Esophagus muscularis mucosa (tissue), 4 donors: ENCODE measurements around the gene ATF3. TPM values are rescaled to one million over a fixed set of nuclear protein-coding genes. Genes with fewer than 3 reads are reported as not detected.

Source experiments
- DNase-seq: peaks from one replicate; pipeline ENCODE4 v3.0.0-alpha.2; 2017; ENCODE audit errors: extremely low spot score
- H3K27ac ChIP-seq, 4 donors: fragments of 200-600 bp; sonication (generic); replicated peaks in 1 of 4; 1 replicate in 3 of 4; 2 replicates in 1 of 4; pipeline ENCODE4 v1.5.1; 2016 to 2019; ENCODE audit warnings: mild to moderate bottlenecking in 1 of 4
- H3K27me3 ChIP-seq, 4 donors: fragments of 200-600 bp; sonication (generic); one replicate each; pipeline versions ENCODE4 v1.5.1 to v1.6.0; 2016 to 2019
- H3K36me3 ChIP-seq, 4 donors: fragments of 200-600 bp; sonication (generic); one replicate each; pipeline ENCODE4 v1.5.1; 2016 to 2019
- H3K4me1 ChIP-seq, 4 donors: fragments of 200-600 bp; sonication (generic); one replicate each; pipeline ENCODE4 v1.5.1; 2016 to 2019
- H3K4me3 ChIP-seq, 4 donors: fragments of 200-600 bp; sonication (generic); 1 replicate in 2 of 4; 2 replicates in 2 of 4; pipeline ENCODE4 v1.5.1; 2016 to 2019; ENCODE audit warnings: mild to moderate bottlenecking in 4 of 4, moderate library complexity in 1 of 4
- H3K9me3 ChIP-seq, 4 donors: fragments of 200-600 bp; sonication (generic); 1 replicate in 3 of 4; 2 replicates in 1 of 4; pipeline ENCODE4 v1.5.1; 2016 to 2019
- EP300 ChIP-seq: sonication (generic); formaldehyde crosslinking; IDR thresholded peaks from one replicate; pipeline ENCODE4 v1.6.1; 2017; ENCODE audit warnings: antibody characterized with exemption
- POLR2A ChIP-seq: fragments of 450-650 bp; IDR thresholded peaks from one replicate; pipeline ENCODE4 v1.6.1; 2017; ENCODE audit warnings: antibody characterized with exemption, moderate library complexity, mild to moderate bottlenecking, low read depth
- POLR2AphosphoS5 ChIP-seq, 2 donors: sonication (generic); formaldehyde crosslinking; IDR thresholded peaks; one replicate each; pipeline ENCODE4 v1.6.1; 2017; ENCODE audit warnings: antibody characterized with exemption in 2 of 2
- WGBS: methylation state at CpG from one replicate; pipeline ENCODE4 v1.1.5; 2018; 5-methylcytosine and 5-hydroxymethylcytosine counted together
- intact Hi-C: fragments of 100-400 bp; cut with DNase I; formaldehyde crosslinking; loops from one replicate; pipeline ENCODE4 v1.15.1; 2023
- total RNA-seq, 4 donors: library from RNA; depleted of rRNA; stranded (reverse); fragments of >200 nt; gene quantifications; one replicate each; pipeline versions ENCODE4 v1.1.0 to v1.2.1, GENCODE V29; 2016
- TF ChIP-seq, protein P1 (sequence below), 3 experiments: fragments of 200-600 bp in 2 of 3; fragments of 450-650 bp in 1 of 3; sonication (generic) in 2 of 3; IDR thresholded peaks; one replicate each; pipeline ENCODE4 v1.5.1; 2017 to 2019; ENCODE audit warnings: antibody characterized with exemption in 3 of 3, mild to moderate bottlenecking in 2 of 3, moderate library complexity in 1 of 3

The ATF3 gene
- total RNA-seq, 4 donors from 2014 or later: 2.9 to 29.7 (median 3.7) TPM

DNA sequence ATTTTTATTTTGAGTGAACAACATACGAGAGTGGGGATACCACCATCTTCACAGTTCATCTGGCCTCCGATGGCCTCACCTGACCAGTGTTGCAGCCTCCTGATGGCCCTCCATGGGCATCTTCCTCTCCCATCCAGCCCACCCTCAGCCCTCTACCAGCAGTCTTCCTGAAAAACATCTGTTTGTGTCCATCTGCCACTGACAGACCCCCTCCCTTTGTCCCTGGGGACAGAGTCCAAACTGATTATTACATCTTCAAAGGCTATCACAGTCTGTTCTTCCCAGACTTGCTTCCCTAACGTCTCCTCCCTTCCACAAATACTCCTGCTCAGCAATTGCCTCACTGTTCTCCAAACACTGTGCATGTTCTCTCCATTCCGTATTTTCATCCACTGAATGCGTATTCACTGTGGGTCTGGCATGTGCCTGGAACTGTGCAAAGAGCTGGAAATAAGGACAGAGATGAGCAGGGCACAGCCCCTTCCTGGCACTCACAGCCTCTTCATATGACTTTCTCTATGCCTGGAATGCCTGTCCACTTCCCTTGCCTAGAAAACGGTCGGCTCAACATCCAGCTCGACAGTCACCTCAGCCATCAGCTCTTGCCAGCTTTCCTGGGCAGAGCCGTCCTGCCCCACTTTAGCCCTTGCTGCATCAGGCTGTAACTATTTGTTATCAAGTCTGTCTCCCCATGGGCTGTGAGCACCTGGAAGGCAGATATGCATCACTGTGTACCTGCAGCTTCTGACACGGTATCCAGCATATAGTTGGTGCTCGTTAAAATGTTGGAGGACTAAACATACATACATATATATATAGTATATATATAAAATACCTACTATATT is 8.3 kb upstream of the ATF3 start:
- TF ChIP-seq POLR2AphosphoS5 (IDR thresholded peaks at IDR 0.05): no peak
- no peak for TF ChIP-seq EP300
- TF ChIP-seq, protein P1, sequence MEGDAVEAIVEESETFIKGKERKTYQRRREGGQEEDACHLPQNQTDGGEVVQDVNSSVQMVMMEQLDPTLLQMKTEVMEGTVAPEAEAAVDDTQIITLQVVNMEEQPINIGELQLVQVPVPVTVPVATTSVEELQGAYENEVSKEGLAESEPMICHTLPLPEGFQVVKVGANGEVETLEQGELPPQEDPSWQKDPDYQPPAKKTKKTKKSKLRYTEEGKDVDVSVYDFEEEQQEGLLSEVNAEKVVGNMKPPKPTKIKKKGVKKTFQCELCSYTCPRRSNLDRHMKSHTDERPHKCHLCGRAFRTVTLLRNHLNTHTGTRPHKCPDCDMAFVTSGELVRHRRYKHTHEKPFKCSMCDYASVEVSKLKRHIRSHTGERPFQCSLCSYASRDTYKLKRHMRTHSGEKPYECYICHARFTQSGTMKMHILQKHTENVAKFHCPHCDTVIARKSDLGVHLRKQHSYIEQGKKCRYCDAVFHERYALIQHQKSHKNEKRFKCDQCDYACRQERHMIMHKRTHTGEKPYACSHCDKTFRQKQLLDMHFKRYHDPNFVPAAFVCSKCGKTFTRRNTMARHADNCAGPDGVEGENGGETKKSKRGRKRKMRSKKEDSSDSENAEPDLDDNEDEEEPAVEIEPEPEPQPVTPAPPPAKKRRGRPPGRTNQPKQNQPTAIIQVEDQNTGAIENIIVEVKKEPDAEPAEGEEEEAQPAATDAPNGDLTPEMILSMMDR (IDR thresholded peaks at IDR 0.05): no peak
- no peak for TF ChIP-seq POLR2A
- H3K4me1 ChIP-seq: peaks cover under 1 to 11% (median 9%) of the 10 kb centered on the region in 4 donors
- H3K9me3 ChIP-seq: no peaks in the 10 kb centered on the region
- no peaks in the 10 kb centered on the region for H3K36me3 ChIP-seq
- no peak overlapping the region for H3K27ac ChIP-seq
- WGBS: 86% methylated on average over 11 of the region's 11 CpGs
- intact Hi-C loops: no loop called here
- no peak for DNase-seq
- H3K27me3 ChIP-seq: peaks cover 0 to 12% (median 0%) of the 10 kb centered on the region in 4 donors
- no peak overlapping the region for H3K4me3 ChIP-seq

DNA sequence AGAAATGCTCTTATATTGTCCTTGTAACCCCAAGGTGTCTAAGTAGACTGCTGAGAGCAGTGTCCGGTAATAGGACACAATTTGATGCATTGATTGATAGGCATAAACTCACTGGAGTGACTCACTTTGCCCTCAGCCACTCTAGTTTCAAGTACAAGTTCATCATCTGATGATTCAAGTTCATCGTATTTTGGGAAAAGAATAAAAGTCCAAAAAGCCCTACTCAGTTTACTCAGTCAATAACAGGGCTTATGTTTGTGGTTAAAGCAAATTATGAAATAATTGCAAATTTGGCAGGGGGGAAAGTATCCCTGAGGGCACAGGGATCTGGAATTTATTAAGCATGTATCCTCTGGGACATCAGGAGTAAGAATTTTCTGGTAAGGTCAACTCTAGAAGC is 7.6 kb upstream of the ATF3 start:
- Histone ChIP-seq H3K9me3 (no peaks in the 10 kb centered on the region), H3K4me1 (peaks cover 8 to 16% (median 13%) of the 10 kb centered on the region in 4 donors), H3K36me3 (no peaks in the 10 kb centered on the region), H3K27me3 (peaks cover 0 to 18% (median 1%) of the 10 kb centered on the region in 4 donors), H3K27ac (no peak overlapping the region), H3K4me3 (no peak overlapping the region)
- WGBS: 64% methylated on average over 2 of the region's 2 CpGs
- intact Hi-C loops: no loop called here
- no peak for TF ChIP-seq POLR2AphosphoS5 (IDR thresholded peaks at IDR 0.05)
- TF ChIP-seq, protein P1 (IDR thresholded peaks at IDR 0.05): no peak
- TF ChIP-seq EP300: no peak
- no peak for TF ChIP-seq POLR2A
- no peak for DNase-seq

DNA sequence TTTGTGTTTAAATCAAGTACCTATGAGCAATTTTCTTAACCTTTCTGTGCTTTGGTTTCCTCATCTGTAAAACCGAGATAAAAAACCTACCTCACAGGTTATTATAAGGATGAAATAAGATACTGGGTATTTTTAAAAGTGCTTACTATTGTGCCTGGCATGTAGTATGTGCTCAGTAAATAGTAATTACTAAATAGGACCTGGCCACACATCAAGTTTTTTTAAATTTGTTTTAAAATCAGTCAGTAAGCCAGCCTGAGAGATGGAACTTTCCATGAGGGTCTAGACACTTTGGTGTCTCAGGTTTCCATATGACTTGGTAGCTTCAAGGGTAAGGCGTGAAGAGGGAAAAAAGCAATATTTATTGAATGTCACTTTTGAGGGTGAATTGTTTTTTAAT is 7.0 kb upstream of the ATF3 start:
- H3K27me3 ChIP-seq: peaks cover 0 to 24% (median 7%) of the 10 kb centered on the region in 4 donors
- intact Hi-C loops: no loop called here
- 91% methylated on average over 2 of the region's 2 CpGs for WGBS

DNA sequence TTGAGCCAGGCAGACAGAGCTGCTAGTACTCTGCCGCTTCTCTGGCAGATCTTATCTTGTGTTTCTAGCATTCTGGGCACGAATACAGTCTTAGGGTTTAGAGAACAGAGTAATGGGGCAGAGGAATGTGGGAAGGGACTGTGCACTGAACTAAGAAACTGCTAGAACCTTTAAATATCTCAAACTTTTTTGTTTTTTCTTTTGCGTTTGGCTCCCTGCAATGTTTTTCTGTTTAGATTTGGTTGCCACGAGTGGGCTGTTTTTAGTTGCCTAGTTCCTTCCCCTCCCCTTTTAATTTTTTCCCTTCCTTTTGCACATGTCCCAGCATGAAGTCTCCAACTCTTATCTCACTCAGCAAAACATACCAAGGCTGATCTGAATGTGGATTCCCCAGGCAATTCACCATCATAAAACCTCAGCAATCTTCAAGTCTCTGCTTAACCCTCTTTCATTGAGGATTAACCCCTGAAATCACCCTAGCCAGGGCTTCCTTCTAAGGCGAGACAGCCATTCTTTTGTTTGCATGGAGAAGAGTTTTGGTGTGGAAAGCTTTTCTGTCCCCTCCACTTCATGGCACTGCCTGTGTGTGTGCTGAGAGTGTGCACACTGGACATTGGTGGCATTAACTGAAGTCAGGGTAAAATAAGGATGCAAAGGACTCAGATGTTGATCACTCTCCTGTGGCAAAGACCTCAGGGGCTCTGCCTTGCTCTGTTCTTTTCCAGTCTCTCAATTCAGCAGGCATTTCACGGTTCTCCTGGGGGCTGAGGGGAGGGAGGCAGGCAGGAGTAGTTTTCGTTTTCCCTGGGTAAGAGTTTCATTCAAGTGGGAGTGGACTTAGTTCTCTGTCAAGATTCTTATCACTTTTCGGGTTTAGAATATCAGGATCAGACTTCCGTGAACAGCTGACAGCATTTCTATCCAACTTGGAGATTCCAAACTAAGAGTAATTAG is 2.8 kb upstream of the ATF3 start:
- Histone ChIP-seq H3K4me3 (peak overlapping the region in 2 of 4 donors; percentile 80 to 86), H3K4me1 (peaks cover 36 to 45% (median 39%) of the 10 kb centered on the region in 4 donors), H3K27ac (peak overlapping the region in 1 of 4 donors; percentile 13), H3K27me3 (peaks cover 0 to 38% (median 20%) of the 10 kb centered on the region in 4 donors), H3K36me3 (no peaks in the 10 kb centered on the region), H3K9me3 (no peaks in the 10 kb centered on the region)
- intact Hi-C loops: loop anchor here (5.0 kb wide), 2 partner anchors 38 to 128 kb away; no protein-coding TSS in a partner anchor
- TF ChIP-seq EP300 (no peak), POLR2AphosphoS5 (IDR thresholded peaks at IDR 0.05) (no peak), POLR2A (no peak)
- TF ChIP-seq, protein P1 (IDR thresholded peaks at IDR 0.05): no peak
- no peak for DNase-seq
- 23% methylated on average over 9 of the region's 9 CpGs for WGBS

More for the DNA sequence above, 7.0 kb upstream of the ATF3 start:
- no peak overlapping the region for H3K4me3 ChIP-seq
- DNase-seq: no peak
- H3K27ac ChIP-seq: no peak overlapping the region
- no peaks in the 10 kb centered on the region for H3K36me3 ChIP-seq
- peaks cover 12 to 16% (median 14%) of the 10 kb centered on the region in 4 donors for H3K4me1 ChIP-seq
- no peaks in the 10 kb centered on the region for H3K9me3 ChIP-seq
- TF ChIP-seq EP300 (no peak), POLR2AphosphoS5 (IDR thresholded peaks at IDR 0.05) (no peak), POLR2A (no peak)
- TF ChIP-seq, protein P1 (IDR thresholded peaks at IDR 0.05): no peak
